DOHH2 (cell line): ENCODE data around the gene TNIP3.

Experiments used
- H3F3A ChIP-seq: fragments of 200-600 bp; sonication (generic), shearing (Covaris generic); 2 replicates; pipeline ENCODE4 v1.6.0; 2016; ENCODE audit warnings: antibody characterized with exemption, mild to moderate bottlenecking; ENCODE audit not compliant: control insufficient read depth, insufficient read depth
- H3K27ac ChIP-seq: fragments of 200-600 bp; sonication (generic); 2 replicates; pipeline ENCODE4 v1.5.1; 2014; ENCODE audit warnings: low read depth, mild to moderate bottlenecking, low read length, moderate library complexity
- H3K27me3 ChIP-seq: fragments of 200-600 bp; sonication (generic); 2 replicates; pipeline ENCODE4 v1.6.1; 2014; ENCODE audit warnings: mild to moderate bottlenecking, low read length, mixed read lengths; ENCODE audit not compliant: control insufficient read depth
- H3K36me3 ChIP-seq: fragments of 200-600 bp; sonication (generic); 2 replicates; pipeline ENCODE4 v1.6.1; 2014; ENCODE audit warnings: mild to moderate bottlenecking, low read length, moderate library complexity, mixed read lengths; ENCODE audit not compliant: control insufficient read depth
- H3K4me1 ChIP-seq: fragments of 200-600 bp; sonication (generic); 2 replicates; pipeline ENCODE4 v1.6.1; 2014; ENCODE audit warnings: mild to moderate bottlenecking, low read length, mixed read lengths; ENCODE audit not compliant: control insufficient read depth
- H3K4me2 ChIP-seq: fragments of 200-600 bp; sonication (generic); 2 replicates; pipeline ENCODE4 v1.6.0; 2014; ENCODE audit warnings: mild to moderate bottlenecking, low read length, moderate library complexity
- H3K4me3 ChIP-seq: fragments of 200-600 bp; sonication (generic); 2 replicates; pipeline ENCODE4 v1.5.1; 2014; ENCODE audit warnings: mild to moderate bottlenecking, low read length, mixed read lengths
- H3K79me2 ChIP-seq: fragments of 200-600 bp; sonication (generic); 2 replicates; pipeline ENCODE4 v1.6.1; 2014; ENCODE audit warnings: mild to moderate bottlenecking, low read length, mixed read lengths; ENCODE audit not compliant: control insufficient read depth
- H3K9me2 ChIP-seq: fragments of 200-600 bp; sonication (generic); replicated peaks from 2 replicates; pipeline ENCODE4 v1.6.1; 2014; ENCODE audit warnings: mild to moderate bottlenecking, low read length, mixed read lengths; ENCODE audit not compliant: control insufficient read depth
- H3K9me3 ChIP-seq: fragments of 200-600 bp; sonication (generic); 2 replicates; pipeline ENCODE4 v1.6.1; 2014; ENCODE audit warnings: antibody characterized with exemption, low read length, mixed read lengths; ENCODE audit not compliant: control insufficient read depth, insufficient read depth
- H4K20me1 ChIP-seq: fragments of 200-600 bp; sonication (generic); 2 replicates; pipeline ENCODE4 v1.6.0; 2014; ENCODE audit warnings: low read depth, mild to moderate bottlenecking, antibody characterized with exemption, low read length, moderate library complexity; ENCODE audit not compliant: control insufficient read depth, insufficient read depth
- CTCF ChIP-seq: fragments of 200-600 bp; sonication (generic); IDR thresholded peaks from one replicate; pipeline ENCODE4 v1.5.1; 2014; ENCODE audit warnings: antibody characterized with exemption, mild to moderate bottlenecking, low read depth, low read length; ENCODE audit not compliant: poor library complexity, severe bottlenecking
- EZH2phosphoT487 ChIP-seq: fragments of 200-600 bp; sonication (generic); IDR thresholded peaks from 2 replicates; pipeline ENCODE4 v1.6.1; 2017; ENCODE audit warnings: borderline replicate concordance, mild to moderate bottlenecking, antibody characterized with exemption, low read length, moderate library complexity, mixed read lengths

Gene TNIP3

GRCh38 chr4:121122661-121123060 lies 41.5 kb downstream of the TNIP3 start:
- Histone ChIP-seq H3K4me2 (no peak overlapping the region), H3K27ac (no peak overlapping the region), H3K9me3 (no peaks in the 10 kb centered on the region), H3K36me3 (no peaks in the 10 kb centered on the region), H4K20me1 (no peaks in the 10 kb centered on the region), H3K9me2 (no peaks in the 10 kb centered on the region), H3K4me3 (no peak overlapping the region), H3F3A (no peaks in the 10 kb centered on the region), H3K27me3 (no peaks in the 10 kb centered on the region), H3K4me1 (no peaks in the 10 kb centered on the region), H3K79me2 (no peaks in the 10 kb centered on the region)
- no peak for TF ChIP-seq CTCF
- no peak for TF ChIP-seq EZH2phosphoT487

DNA sequence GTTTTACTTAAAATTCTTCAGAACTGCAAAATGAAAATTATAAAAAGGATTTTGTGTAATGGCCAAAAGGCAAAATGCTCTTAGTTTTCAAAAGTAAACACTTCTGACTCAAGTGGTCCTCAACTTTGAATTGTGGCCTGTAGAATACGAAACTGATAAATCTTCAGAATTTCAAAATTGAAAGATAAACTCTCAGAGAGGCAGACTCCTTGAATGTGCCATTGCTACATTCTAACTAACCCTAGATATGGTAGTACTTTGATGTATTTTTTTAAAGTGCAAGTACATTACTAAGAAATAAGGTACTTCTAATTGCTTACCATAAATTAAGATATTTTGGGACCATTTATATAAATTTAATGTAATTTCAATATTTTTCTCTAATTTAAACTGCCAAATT lies 44.4 kb downstream of the TNIP3 start:
- Histone ChIP-seq H3K79me2 (no peaks in the 10 kb centered on the region), H3K27me3 (no peaks in the 10 kb centered on the region), H3K36me3 (no peaks in the 10 kb centered on the region), H3K4me2 (no peak overlapping the region), H3K4me1 (no peaks in the 10 kb centered on the region), H3K9me2 (no peaks in the 10 kb centered on the region), H3K4me3 (no peak overlapping the region), H3K9me3 (no peaks in the 10 kb centered on the region), H3F3A (no peaks in the 10 kb centered on the region), H3K27ac (no peak overlapping the region), H4K20me1 (no peaks in the 10 kb centered on the region)
- TF ChIP-seq EZH2phosphoT487 (no peak), CTCF (no peak)

GRCh38 chr4:121118344-121118743 lies 45.8 kb downstream of the TNIP3 start:
- Histone ChIP-seq H3K9me3 (no peaks in the 10 kb centered on the region), H3K4me3 (no peak overlapping the region), H3K36me3 (no peaks in the 10 kb centered on the region), H3K27ac (no peak overlapping the region), H3K79me2 (no peaks in the 10 kb centered on the region), H4K20me1 (no peaks in the 10 kb centered on the region), H3K27me3 (no peaks in the 10 kb centered on the region), H3K4me1 (no peaks in the 10 kb centered on the region), H3F3A (no peaks in the 10 kb centered on the region), H3K9me2 (no peaks in the 10 kb centered on the region), H3K4me2 (no peak overlapping the region)
- TF ChIP-seq CTCF (no peak), EZH2phosphoT487 (no peak)

GRCh38 chr4:121114756-121115155 lies 49.4 kb downstream of the TNIP3 start:
- H3K9me2 ChIP-seq: no peaks in the 10 kb centered on the region
- H3K27me3 ChIP-seq: no peaks in the 10 kb centered on the region
- H3K9me3 ChIP-seq: no peaks in the 10 kb centered on the region
- H3K79me2 ChIP-seq: no peaks in the 10 kb centered on the region
- TF ChIP-seq CTCF (no peak), EZH2phosphoT487 (no peak)
- H3K36me3 ChIP-seq: no peaks in the 10 kb centered on the region
- H3K4me1 ChIP-seq: no peaks in the 10 kb centered on the region
- no peaks in the 10 kb centered on the region for H4K20me1 ChIP-seq
- H3F3A ChIP-seq: no peaks in the 10 kb centered on the region
- H3K27ac ChIP-seq: no peak overlapping the region
- no peak overlapping the region for H3K4me2 ChIP-seq
- H3K4me3 ChIP-seq: no peak overlapping the region
